Loucy (cell line): ENCODE results near the gene ZSCAN32.

ENCODE experiments used
- H2AFZ ChIP-seq: fragments of 200-600 bp; sonication (generic); 2 replicates; pipeline ENCODE4 v1.6.0; 2016; ENCODE audit warnings: antibody characterized with exemption, mild to moderate bottlenecking, low read length, moderate library complexity
- H3F3A ChIP-seq: fragments of 200-600 bp; 2 replicates; pipeline ENCODE4 v1.6.0; 2016; ENCODE audit warnings: antibody characterized with exemption, low read depth, mild to moderate bottlenecking
- H3K27me3 ChIP-seq: fragments of 200-600 bp; sonication (generic); 2 replicates; pipeline ENCODE4 v1.6.1; 2014; ENCODE audit warnings: low read length, mild to moderate bottlenecking; ENCODE audit not compliant: insufficient read depth, poor library complexity, severe bottlenecking
- H3K36me3 ChIP-seq: fragments of 200-600 bp; sonication (generic); 2 replicates; pipeline ENCODE4 v1.6.1; 2016; ENCODE audit warnings: low read length; ENCODE audit not compliant: insufficient read depth
- H3K4me1 ChIP-seq: fragments of 200-600 bp; sonication (generic); 2 replicates; pipeline ENCODE4 v1.5.1; 2014; ENCODE audit warnings: low read length, mild to moderate bottlenecking; ENCODE audit not compliant: insufficient read depth, poor library complexity, severe bottlenecking
- H3K4me2 ChIP-seq: fragments of 200-600 bp; sonication (generic); 2 replicates; pipeline ENCODE4 v1.6.0; 2014; ENCODE audit warnings: antibody characterized with exemption, low read length, low read depth, mild to moderate bottlenecking; ENCODE audit not compliant: poor library complexity, severe bottlenecking
- H3K4me3 ChIP-seq: fragments of 200-600 bp; sonication (generic); 2 replicates; pipeline ENCODE4 v1.5.1; 2014; ENCODE audit warnings: low read length, mild to moderate bottlenecking, mixed read lengths; ENCODE audit not compliant: poor library complexity, severe bottlenecking
- H3K79me2 ChIP-seq: fragments of 200-600 bp; sonication (generic); 2 replicates; pipeline ENCODE4 v1.6.1; 2014; ENCODE audit warnings: low read length; ENCODE audit not compliant: insufficient read depth
- H3K9ac ChIP-seq: fragments of 200-600 bp; sonication (generic); 2 replicates; pipeline ENCODE4 v1.6.0; 2014; ENCODE audit warnings: mild to moderate bottlenecking, low read depth, low read length, moderate library complexity; ENCODE audit not compliant: poor library complexity, severe bottlenecking
- H3K9me2 ChIP-seq: fragments of 200-600 bp; sonication (generic); replicated peaks from 2 replicates; pipeline ENCODE4 v1.6.1; 2016; ENCODE audit warnings: low read depth, low read length, mixed read lengths
- H3K9me3 ChIP-seq: fragments of 200-600 bp; sonication (generic); 2 replicates; pipeline ENCODE4 v1.6.1; 2014; ENCODE audit warnings: mild to moderate bottlenecking, antibody characterized with exemption, low read length, low read depth; ENCODE audit not compliant: insufficient read depth
- H4K20me1 ChIP-seq: fragments of 200-600 bp; sonication (generic); 2 replicates; pipeline ENCODE4 v1.6.0; 2014; ENCODE audit warnings: antibody characterized with exemption, low read length, mild to moderate bottlenecking; ENCODE audit not compliant: insufficient read depth, poor library complexity, severe bottlenecking
- CTCF ChIP-seq: fragments of 200-600 bp; sonication (generic); conservative IDR thresholded peaks from 2 replicates; pipeline ENCODE4 v1.5.1; 2014; ENCODE audit warnings: mild to moderate bottlenecking, antibody characterized with exemption, low read length
- EZH2phosphoT487 ChIP-seq: fragments of 200-600 bp; IDR thresholded peaks from 2 replicates; pipeline ENCODE4 v1.6.1; 2018; ENCODE audit warnings: antibody characterized with exemption, mild to moderate bottlenecking, moderate library complexity, borderline replicate concordance

Gene ZSCAN32

DNA sequence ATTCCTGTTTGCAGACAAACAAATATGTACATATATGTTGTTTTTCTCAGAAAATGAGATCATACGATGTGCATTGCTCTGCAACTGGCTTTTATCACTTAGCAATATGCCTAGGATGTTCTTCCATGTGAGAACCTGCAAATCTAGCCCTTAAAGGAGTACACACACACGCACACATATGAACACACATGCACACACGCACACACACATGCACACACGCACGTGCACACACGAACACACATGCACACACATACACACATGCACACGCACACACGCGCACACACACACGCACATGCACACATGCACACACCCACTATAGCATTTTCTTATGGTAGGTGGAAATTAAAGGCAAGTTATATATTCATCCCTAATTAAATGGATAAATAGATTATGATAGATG lies 53.2 kb downstream of the ZSCAN32 start:
- Histone ChIP-seq H2AFZ (no peak overlapping the region), H4K20me1 (no peaks in the 10 kb centered on the region), H3K36me3 (no peaks in the 10 kb centered on the region), H3K4me3 (no peak overlapping the region), H3K9me3 (no peaks in the 10 kb centered on the region), H3K27me3 (no peaks in the 10 kb centered on the region), H3K9me2 (no peaks in the 10 kb centered on the region), H3F3A (no peaks in the 10 kb centered on the region), H3K79me2 (no peaks in the 10 kb centered on the region), H3K4me2 (no peak overlapping the region), H3K9ac (no peak overlapping the region), H3K4me1 (no peaks in the 10 kb centered on the region)
- TF ChIP-seq EZH2phosphoT487 (no peak), CTCF (no peak)

- TF ChIP-seq CTCF (no peak), EZH2phosphoT487 (no peak)
- no peaks in the 10 kb centered on the region for H3K9me3 ChIP-seq
- H3K4me2 ChIP-seq = no peak overlapping the region
Measured at GRCh38 chr16:3346041-3346440, 54.8 kb downstream of the ZSCAN32 start.

More at GRCh38 chr16:3346041-3346440, 54.8 kb downstream of the ZSCAN32 start:
- Histone ChIP-seq H3K27me3 (no peaks in the 10 kb centered on the region), H3F3A (no peaks in the 10 kb centered on the region), H2AFZ (no peak overlapping the region), H3K9me2 (no peaks in the 10 kb centered on the region), H3K9ac (no peak overlapping the region), H3K79me2 (no peaks in the 10 kb centered on the region), H3K4me1 (no peaks in the 10 kb centered on the region), H4K20me1 (no peaks in the 10 kb centered on the region), H3K4me3 (no peak overlapping the region), H3K36me3 (no peaks in the 10 kb centered on the region)
